ENCODE measurements around the gene DBNDD2.

DNA sequence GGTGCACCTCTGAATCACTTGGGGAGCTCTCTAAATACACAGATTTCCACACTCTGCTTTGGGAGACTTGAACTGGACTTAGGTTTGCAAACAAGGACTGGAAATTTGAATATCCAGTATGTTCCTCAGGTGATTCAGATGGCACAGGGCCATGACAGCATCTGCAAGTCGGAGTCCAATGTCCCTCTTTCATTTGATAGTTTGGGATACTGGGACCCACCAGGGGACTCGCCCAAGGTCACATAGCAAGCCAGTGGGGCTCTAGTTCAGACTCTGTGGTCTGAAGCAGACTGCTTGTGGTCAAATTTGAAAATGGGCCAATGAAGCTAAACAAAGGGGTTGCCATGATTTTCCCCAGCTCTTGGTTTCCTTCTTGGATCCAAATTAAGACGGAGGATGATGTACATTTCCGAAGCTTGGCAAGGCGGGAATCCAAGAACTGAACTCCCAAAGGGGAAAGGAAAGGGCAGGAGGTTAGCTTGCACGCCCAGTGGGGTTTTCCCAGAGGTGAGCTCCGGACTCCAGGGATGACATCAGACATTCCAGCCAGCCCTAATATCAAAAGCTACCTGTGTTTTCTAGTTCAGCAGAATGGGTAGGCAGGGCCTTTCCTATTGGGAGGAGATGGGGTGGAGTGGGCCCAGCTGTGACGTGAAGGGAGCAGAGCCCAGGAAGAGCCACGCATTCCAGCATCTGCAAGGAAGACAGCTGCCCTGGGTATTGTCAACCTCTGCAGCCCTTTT lies 48.5 kb upstream of the DBNDD2 start:
- TF ChIP-seq, protein P1, sequence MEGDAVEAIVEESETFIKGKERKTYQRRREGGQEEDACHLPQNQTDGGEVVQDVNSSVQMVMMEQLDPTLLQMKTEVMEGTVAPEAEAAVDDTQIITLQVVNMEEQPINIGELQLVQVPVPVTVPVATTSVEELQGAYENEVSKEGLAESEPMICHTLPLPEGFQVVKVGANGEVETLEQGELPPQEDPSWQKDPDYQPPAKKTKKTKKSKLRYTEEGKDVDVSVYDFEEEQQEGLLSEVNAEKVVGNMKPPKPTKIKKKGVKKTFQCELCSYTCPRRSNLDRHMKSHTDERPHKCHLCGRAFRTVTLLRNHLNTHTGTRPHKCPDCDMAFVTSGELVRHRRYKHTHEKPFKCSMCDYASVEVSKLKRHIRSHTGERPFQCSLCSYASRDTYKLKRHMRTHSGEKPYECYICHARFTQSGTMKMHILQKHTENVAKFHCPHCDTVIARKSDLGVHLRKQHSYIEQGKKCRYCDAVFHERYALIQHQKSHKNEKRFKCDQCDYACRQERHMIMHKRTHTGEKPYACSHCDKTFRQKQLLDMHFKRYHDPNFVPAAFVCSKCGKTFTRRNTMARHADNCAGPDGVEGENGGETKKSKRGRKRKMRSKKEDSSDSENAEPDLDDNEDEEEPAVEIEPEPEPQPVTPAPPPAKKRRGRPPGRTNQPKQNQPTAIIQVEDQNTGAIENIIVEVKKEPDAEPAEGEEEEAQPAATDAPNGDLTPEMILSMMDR (conservative IDR thresholded peaks at IDR 0.05 in 1 of 2, IDR thresholded peaks at IDR 0.05 in 1 of 2; ENCODE audit: low read depth in 1 of 2, low read length in 2 of 2), result no peak
- TF ChIP-seq EZH2 (IDR thresholded peaks at IDR 0.05; ENCODE audit: low read length, missing control alignments), result no peak
